Adipose tissue (tissue), 3 donors: ENCODE results near the gene TJP3. TPM values are rescaled to one million over a fixed set of nuclear protein-coding genes. Genes with fewer than 3 reads are reported as not detected.

Source experiments
- H3K27ac ChIP-seq: one replicate; pipeline ENCODE4 v1.5.1; 2013; ENCODE audit warnings: low read depth, low read length
- WGBS, 3 donors: extraction: QIAGEN DNeasy Blood & Tissue Kit; methylation state at CpG; one replicate each; pipeline ENCODE4 v1.1.7; 2013; 5-methylcytosine and 5-hydroxymethylcytosine counted together
- polyA plus RNA-seq, 3 donors: library from polyadenylated mRNA; stranded (reverse); fragments of 200-250 nt; gene quantifications; one replicate each; pipeline ENCODE4 v1.2.3, GENCODE V29; 2013
- donor health status: healthy with polysubstance abuse.
- donor health status: Bipolar disorder and iron deficiency.
- donor health status: healthy.

Gene TJP3
- polyA plus RNA-seq, 3 donors = 0.45 to 7.4 (median 4.2) TPM

DNA sequence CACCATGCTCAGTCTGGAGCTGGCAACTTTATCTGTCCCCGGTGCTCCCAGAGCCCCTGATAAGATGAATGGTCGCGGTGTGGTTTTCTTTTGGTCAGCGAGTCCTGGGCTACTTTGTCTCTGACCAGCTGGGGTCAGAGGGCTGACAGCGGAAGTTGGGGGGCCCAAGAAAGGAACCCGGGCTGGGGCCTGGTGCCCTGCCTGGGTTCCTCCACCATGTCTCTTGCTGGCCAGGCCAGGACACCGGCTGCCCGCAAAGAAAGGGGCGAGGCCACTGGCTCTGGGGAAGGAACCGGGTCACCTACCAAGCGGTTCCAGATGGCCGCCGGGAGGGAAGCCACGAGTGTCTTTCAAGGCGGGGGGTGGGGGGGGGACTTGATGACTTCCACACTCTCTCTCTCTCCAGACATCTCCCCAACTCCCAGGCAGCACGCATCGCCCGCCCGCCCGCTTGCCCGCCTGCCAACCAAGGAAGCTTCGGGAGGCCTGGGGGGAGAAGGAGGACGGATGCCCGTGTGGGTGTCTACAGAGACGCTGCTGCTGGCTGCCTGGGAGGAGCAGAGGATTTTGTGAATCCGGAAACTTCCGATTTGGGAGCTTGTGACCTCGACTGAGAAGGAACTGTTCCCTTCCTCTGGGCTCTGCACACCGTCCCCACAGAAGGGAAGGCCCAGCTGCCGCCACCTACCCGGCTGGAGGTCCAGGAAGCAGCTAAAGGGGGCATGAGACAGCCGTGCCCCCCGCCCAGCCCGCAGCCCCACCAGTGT is 9.0 kb upstream of the TJP3 start:
- WGBS, 3 donors = 6% methylated on average over 23 to 34 of the region's 34 CpGs
- H3K27ac ChIP-seq = no peak overlapping the region

DNA sequence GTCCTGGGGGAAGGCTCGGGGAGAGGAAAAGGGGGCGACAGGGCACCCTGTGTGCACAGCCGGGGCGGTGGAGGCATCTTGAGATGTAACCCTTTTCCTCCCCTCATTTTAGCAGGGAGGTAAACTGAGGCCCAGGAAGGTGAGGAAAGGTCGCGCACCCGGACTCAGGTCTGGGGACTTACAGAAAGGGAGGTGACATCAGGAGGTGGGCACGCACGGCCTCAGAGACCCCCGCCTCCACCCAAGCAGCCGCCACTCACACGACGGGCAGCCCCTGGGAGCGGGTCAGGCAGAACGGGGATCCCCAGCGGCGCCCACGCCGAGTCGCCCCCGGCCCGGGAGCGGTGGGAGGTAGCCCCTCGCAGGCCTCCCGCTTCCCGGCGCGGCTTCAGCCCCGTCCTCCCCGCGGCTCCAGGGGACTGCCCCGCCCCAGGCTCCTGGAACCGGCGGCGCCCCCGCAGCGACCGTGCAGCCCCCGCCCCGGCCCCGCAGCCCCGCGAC is 8.4 kb upstream of the TJP3 start:
- WGBS, 3 donors = 0 to 1% (median 0%) methylated on average over 37 to 43 of the region's 43 CpGs
- no peak overlapping the region for H3K27ac ChIP-seq

DNA sequence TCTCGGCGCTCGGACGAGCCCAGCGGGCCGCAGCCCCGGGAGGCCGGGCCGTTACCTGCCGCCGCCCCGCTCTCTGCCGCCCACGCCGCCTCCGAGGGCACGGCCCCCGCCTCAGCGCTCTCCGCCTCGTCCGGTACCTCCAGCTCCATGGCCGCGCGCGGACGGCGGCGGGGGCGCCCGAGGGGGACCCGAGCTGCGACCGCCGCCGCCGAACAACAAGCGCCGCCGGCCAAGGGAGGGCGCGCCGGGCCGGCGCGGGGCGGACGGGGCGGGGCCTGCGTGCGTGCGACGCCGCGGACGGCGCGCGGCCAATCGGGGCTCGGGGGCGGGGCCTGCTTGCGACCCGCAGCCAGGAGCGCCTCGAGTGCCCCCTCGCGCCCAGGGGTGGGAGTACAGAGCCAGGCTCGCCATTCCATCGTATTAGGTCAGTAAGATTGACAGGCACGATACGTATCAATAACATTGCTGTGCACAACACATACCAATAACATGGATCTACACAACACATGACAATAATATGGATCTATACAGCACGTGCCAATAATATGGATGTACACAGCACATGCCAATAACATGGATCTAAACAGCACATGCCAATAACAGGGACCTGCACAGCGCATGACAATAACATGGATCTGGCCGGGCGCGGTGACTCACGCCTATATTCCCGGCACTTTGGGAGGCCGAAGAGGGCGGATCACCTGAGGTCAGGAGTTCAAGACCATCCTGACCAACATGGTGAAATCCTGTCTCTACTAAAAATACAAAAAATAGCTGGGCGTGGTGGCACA is 7.7 kb upstream of the TJP3 start, which contains the start of gene PIP5K1C:
Gene PIP5K1C (minus strand): TSS at position 227 of the 791 bp plus-strand sequence. CDS start 78 bp downstream, at position 149.
- 2 to 3% (median 3%) methylated on average over 81 to 82 of the region's 82 CpGs for WGBS, 3 donors
- H3K27ac ChIP-seq = no peak within 1 kb of the TSS

DNA sequence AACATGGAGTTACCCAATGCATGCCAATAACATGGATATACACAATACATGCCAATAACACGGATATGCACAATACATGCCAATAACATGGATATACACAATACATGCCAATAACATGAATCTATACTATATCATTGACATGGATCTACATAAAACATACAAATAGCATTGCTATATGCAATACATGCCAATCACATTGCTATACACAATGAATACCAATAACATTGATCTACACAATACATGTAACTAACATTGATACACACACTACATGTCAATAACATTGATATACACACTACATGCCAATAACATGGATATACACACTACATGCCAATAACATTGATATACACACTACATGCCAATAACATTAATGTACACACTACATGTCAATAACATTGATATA is 7.0 kb upstream of the TJP3 start:
- H3K27ac ChIP-seq = no peak overlapping the region
- 4 to 9% (median 4%) methylated on average over 1 of the region's 1 CpG for WGBS, 3 donors

DNA sequence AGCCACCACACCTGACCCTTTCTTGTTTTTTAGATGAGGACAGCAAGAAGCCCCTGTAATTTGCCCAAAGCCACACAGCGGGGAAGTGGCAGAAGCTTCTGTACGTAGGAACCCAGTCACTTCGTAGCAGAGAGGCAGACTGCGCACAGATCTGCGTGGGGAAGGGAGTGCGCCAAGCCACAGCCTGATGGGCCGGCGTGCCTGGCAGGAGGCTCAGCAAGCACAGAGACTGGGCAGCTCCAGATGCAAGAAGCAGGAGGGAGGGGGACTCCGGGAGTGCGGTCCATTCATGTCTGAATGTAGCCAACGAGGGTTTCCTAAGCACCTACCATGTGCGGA is 347 bp upstream of the TJP3 start:
- no peak overlapping the region for H3K27ac ChIP-seq
- WGBS, 3 donors = 80 to 85% (median 83%) methylated on average over 12 of the region's 12 CpGs

DNA sequence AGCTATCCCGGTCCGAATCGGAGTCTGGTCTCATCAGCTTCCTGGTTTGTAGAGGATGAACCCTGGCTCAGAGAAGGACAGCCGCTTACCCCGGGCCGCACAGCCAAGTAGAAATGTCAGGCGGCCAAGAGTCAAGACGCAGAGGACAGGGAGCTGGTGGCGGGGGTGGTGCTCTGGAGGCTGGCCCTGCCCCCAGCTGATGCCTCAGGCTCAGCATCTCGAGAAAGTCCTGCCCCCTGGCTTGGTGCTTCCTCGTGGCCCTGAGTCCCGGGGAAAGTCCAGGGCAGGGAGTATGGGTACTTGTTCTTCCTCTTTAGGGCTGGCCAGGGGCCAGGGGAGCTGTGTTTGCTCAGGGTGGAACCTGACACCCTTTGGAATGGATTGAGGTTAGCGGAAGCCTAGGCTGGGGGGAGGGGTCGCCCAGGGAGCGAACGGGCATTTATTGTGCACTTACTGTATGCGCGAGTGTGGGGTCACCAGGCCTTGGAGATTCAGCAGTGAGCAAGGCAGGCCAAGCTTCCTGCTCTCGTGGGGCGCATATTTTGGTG is 2.2 kb downstream of the TJP3 start:
- WGBS, 3 donors = 27 to 33% (median 31%) methylated on average over 20 of the region's 20 CpGs
- H3K27ac ChIP-seq = no peak overlapping the region

DNA sequence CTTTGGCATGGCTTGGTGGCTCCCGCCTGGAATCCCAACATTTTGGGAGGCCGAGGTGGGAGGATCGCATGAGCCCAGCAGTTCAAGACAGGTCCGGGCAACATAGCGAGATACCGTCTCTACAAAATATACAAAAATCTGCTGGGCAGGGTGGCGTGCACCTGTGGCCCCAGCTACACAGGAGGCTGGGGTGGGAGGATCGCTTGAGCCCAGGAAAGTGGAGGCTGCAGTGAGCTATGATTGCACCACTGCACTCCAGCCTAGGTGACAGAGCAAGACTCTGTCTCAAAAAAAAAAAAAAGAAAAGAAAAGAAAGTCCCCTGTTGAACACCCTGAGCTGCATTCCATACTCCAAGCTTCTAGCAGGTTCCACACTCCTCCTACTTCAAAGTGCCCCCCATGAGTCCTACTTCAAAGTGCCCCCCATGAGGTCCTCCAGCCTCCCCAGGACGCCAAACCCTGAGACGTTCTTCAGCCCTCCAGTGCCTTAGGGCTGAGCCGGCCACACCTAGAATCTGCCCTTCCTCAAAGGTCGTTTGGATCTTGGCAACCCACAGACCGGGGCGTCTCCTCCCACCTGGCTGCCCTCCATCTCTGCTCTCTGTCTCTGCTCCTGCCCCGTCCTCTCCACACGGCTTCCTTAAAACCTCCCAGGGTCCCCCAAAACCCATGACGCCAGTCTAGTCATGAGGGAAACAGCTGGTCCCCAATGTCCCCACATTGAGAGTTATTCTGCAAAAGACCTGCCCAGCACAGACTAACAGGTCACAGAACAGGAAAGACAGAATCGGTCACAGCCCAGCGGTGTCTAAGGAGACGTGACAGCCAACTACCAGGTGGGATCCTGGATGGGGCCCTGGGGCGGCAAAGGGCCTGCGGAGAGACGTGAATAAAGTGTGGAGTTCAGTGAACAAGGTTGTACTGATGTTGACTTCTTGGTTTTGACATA is 4.8 kb downstream of the TJP3 start:
- 36 to 38% (median 37%) methylated on average over 23 of the region's 23 CpGs for WGBS, 3 donors
- H3K27ac ChIP-seq = no peak overlapping the region

DNA sequence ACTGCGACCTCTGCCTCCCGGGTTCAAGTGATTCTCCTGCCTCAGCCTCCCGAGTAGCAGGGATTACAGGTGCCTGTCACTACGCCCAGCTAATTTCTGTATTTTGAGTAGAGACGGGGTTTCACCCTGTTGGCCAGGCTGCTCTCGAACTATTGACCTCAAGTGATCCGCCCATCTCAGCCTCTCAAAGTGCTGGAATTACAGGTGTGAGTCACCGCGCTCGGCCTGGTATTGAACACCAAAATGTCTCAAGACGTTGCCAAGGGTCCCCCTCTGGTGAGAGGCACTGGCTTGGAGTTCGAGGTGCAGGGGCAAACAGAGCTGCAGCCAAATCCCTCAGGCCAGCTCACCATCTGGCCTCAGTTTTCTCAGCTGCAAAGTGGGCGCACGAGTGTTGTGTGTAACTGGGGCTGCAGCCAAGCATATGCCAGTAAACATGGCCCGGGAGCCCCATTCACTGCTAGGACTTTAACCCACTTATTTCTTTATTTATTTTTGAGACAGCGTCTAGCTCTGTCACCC is 8.0 kb downstream of the TJP3 start:
- WGBS, 3 donors = 85 to 90% (median 85%) methylated on average over 16 of the region's 16 CpGs
- no peak overlapping the region for H3K27ac ChIP-seq

DNA sequence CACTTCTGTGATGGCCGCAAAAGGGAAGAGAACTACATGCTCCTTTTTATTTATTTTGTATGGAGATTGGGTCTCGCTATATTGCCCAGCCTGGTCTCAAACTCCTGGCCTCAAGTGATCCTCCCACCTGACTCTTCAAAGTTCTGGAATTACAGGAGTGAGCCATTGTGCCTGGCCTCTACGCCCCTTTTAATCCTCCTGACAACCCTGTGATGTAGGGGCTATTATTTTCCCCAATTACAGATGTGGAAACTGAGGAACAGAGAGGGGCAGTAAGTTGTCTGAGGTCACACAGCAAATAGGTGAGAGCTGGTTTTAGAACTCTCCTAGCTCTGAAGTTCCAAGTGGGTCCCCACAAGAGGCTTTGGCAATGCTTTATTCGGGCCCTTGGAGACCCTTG is 11.7 kb downstream of the TJP3 start:
- no peak overlapping the region for H3K27ac ChIP-seq
- 84 to 93% (median 85%) methylated on average over 4 of the region's 4 CpGs for WGBS, 3 donors

DNA sequence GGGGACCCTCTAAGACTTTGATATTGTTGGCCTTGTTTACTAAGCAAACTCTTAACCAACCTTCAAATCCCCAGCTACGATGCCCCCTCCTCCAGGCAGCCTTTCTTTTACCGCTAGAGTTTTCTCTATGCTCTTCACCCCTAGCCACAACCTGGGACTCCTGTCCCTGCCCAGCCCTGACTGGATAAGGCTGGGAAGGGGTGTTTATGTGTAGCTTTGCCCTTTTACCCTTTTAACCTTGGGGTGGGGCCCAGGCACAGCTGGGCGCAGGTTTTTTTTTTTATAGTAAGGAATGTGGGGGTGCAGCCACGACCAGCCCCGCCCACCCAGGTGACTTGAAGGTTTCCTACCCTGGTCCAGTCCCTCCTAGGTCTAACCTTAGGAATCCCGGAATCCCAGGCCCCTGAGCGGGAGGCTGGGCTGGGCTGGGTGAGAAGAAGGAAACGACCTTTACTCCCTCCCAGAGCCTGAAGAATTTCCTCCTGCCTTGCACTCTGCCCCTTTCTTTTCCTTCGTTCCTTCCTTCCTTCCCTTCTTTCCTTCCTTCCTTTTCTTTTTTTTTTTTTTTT is 12.2 kb downstream of the TJP3 start:
- H3K27ac ChIP-seq = no peak overlapping the region
- 23 to 29% (median 26%) methylated on average over 9 of the region's 9 CpGs for WGBS, 3 donors

DNA sequence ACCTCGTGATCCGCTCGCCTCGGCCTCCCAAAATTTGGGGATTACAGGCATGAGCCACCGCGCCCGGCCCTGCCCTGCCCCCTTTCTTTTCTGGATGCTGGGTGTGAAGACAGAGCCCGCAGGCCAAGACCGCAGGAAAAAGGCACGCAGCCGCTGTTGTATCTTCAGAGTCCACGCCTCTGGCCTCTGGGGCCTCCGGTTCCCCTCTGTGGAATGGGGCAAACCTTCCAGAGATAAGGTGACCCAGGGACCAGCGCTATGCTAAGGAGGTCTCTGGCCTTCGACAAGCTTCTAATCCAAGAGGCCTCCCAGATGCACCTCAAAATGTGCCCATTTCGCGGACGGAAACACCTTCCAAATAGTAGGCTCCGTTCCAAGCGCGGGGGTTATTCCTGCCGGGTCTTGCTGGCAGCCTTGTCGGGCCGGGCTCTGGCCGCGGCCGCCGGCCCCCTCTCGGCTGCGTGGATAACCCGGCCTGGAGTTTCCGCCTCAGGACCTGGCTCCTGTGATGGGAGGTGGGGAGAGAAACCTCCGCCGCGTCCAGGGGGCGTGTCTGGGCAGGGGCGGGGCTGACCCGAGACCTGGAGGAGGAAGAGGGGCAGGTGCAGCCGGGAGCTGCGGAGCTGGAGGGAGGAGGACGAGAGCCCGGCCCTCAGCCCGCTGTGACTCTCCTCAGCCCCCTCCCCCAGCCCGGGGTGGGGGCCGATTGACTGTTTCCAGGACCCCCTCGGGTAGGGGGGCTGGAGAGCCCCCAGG is 13.1 kb downstream of the TJP3 start:
- H3K27ac ChIP-seq = no peak overlapping the region
- WGBS, 3 donors = 17 to 19% (median 19%) methylated on average over 38 to 46 of the region's 46 CpGs

DNA sequence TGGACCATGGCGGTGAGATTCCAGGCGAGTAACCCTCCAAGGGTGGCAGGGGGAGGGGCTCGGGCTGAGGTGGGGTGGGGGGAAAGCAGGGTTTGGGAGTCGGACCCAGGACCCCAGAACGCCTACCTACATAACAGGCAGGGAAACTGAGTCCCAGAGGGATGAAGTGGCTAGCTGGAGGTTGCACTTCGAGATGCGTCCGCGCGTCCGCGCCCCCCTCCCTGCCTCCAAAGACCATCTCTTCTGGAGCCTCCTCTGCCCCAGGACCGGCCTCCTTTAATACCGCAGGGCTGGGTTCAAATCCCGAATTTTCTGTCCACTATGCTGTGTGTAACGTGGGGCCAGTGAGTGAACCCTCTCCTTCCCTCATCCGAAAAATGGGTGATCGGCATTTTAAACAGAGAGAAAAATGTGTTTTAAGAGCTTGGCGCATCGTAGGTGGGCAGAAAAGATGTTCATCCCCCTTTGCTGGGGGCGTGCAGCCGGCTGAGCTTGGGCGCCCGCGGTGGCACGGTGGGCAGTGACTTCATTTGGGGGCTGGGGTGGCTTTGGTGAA is 13.8 kb downstream of the TJP3 start:
- H3K27ac ChIP-seq = no peak overlapping the region
- 1 to 4% (median 1%) methylated on average over 15 to 26 of the region's 26 CpGs for WGBS, 3 donors

DNA sequence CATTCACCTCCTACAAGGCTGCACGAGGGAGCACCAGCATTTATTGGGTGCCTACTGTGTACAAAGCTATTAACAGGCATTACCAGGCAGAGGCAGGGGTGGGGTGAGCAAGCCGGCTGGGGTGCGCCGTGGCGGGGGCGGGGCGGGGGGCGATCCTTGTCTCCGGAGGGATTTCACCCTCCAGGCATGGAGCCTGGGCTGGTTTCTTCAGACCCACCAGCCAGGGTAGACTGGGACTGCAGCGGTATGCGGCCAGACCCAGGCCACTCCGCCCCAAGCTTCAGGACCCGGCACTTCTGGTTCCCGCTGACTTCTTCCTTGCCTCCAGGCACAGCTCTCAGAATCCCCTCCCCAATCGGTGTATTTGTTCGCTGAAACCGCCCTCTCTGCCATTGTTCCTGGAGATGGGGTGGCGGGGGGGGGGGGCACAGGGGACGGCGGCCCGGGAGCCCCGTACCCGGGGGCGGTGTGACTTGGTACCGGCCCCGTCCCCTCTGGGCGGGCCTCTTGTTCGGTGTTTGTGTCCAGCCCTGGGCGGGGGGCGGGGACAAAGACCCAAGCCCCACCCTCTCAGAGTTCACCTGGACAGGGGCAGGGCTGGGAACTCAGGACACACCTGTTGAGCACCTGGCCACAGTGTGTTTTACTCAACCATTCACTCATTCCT is 14.4 kb downstream of the TJP3 start:
- no peak overlapping the region for H3K27ac ChIP-seq
- 1 to 7% (median 5%) methylated on average over 19 to 30 of the region's 30 CpGs for WGBS, 3 donors

DNA sequence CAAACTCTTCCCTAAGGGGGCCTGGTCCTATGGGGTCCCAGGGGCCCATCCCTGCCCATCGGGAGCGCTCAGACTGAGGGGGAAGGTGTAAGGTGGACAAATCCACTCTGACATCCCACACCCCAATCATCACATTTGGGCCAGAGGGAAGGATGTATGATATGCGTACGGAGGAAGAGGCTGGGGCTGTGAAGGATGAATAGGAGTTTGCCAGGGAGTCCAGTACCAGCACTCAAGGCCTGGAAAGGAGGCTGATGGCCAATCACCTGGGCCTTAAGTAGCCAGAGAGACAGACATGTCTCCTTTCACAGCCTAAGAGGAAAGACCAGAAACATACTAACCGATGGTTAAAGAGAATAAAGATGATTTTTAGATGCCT is 14.9 kb downstream of the TJP3 start:
- no peak overlapping the region for H3K27ac ChIP-seq
- 75 to 84% (median 76%) methylated on average over 5 of the region's 5 CpGs for WGBS, 3 donors

DNA sequence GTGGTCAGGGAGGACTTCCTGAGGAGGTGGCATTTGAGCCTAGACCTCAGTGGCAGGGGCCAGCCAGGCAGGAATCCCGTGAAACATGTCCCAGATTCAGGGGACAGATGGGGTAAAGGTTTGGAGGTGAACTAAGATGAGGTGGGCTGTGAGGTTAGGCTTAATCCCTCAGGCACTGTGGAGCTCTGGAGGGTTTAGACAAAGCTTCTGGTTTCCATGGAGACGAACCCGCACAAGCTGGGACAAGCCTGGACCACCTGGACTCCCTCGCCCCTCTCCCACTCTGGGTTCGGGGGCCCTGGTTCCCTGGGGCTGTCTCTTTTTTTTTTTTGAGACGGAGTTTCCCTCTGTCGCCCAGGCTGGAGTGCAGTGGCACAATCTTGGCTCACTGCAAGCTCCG is 15.7 kb downstream of the TJP3 start:
- no peak overlapping the region for H3K27ac ChIP-seq
- 45 to 62% (median 50%) methylated on average over 8 of the region's 8 CpGs for WGBS, 3 donors

DNA sequence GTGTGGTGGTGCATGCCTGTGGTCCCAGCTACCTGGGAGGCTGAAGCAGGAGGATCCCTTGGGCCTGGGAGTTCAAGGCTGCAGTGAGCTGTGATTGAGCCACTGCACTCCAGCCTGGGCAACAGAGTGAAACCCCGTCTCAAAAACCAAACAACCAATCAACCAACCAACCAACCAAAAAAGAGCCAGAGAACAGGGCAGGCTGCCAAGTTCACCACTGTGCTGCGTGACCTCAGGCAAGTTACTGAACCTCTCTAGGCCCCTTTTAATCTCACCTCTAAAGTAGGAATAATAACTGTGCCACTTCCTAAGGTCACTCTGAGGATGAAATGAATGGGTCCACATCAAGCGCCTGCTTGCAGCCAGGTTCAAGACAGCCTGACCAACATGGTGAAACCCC is 16.9 kb downstream of the TJP3 start:
- no peak overlapping the region for H3K27ac ChIP-seq
- 61 to 62% (median 61%) methylated on average over 3 of the region's 3 CpGs for WGBS, 3 donors
